ENCODE results near the gene IFIT1B. TPM values are rescaled to one million over a fixed set of nuclear protein-coding genes. Genes with fewer than 3 reads are reported as not detected.

IFIT1B gene
- total and polyA plus RNA-seq, 7 experiments from 2014 or later = 0.44 TPM; not detected in 6

DNA sequence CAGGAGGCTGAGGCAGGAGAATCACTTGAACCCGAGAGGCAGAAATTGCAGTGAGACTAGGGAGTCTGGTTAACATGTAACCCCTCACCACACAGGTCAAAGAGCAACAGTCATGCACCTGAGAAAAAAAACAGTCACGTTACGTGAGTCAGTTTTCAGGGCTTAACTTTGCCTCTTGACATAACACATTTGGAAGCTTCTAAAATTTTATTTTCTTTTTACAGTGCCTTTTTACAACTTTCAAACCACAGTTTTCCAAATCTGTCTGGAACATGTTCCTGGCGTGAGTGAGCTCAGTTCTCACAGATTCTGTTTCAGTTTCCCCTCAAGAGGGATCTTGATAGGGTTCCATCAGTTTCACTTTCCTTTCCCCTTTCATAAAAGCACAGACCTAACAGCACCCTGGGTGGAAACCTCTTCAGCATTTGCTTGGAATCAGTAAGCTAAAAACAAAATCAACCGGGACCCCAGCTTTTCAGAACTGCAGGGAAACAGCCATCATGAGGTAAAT lies 45.7 kb upstream of the IFIT1B start:
- peak overlapping the region; percentile 63 for H3K4me3 ChIP-seq (ENCODE audit: low read length)
- H3K9me3 ChIP-seq (ENCODE audit: control insufficient read depth in 2 of 3, low read length in 3 of 3) = no peaks in the 10 kb centered on the region
- ChIA-PET CTCF (interaction anchor here (0.8 to 2.1 kb wide), 2 partner anchors 37 to 108 kb away, joined by 3 to 6 read pairs; no protein-coding TSS in a partner anchor), POLR2A (interaction anchor here (0.6 to 1.7 kb wide), 3 partner anchors 60 to 1969 kb away, joined by 3 to 11 read pairs (median 5); partner anchors contain the start of genes IFIT1 and LIPA)
- Mint-ChIP-seq H3K9me3 (no peaks in the 10 kb centered on the region), H3K36me3 (peaks cover 0 to 37% (median 3%) of the 10 kb centered on the region in 5 donors), H3K27me3 (peaks cover 0 to 26% (median 0%) of the 10 kb centered on the region in 5 donors), H3K27ac (peak overlapping the region; percentile 86 to 98 (median 94)), H3K4me3 (peak overlapping the region; percentile 73 to 94 (median 78)), H3K4me1 (peaks cover 36 to 91% (median 84%) of the 10 kb centered on the region in 7 donors)
- intact Hi-C loops (cut with micrococcal nuclease) = loop anchor here in 1 of 2 donors (1.0 kb wide), 2 partner anchors 30 to 82 kb away; partner anchors contain the start of genes IFIT2 and IFIT5
- ATAC-seq = peak; percentile 41
- peaks cover 36 to 49% of the 10 kb centered on the region in 2 donors for H3K4me1 ChIP-seq (ENCODE audit: control insufficient read depth in 2 of 2, insufficient read depth in 2 of 2, low read length in 2 of 2)
- H3K36me3 ChIP-seq (ENCODE audit: control insufficient read depth in 2 of 3, insufficient read depth in 3 of 3, low read length in 3 of 3) = no peaks in the 10 kb centered on the region
- peak in 7 of 9 donors; percentile 45 to 71 (median 59) for DNase-seq
- H3K27me3 ChIP-seq (ENCODE audit: control insufficient read depth in 2 of 2, insufficient read depth in 2 of 2, low read length in 2 of 2) = no peaks in the 10 kb centered on the region
- H3K27ac ChIP-seq (ENCODE audit: low read depth, low read length) = peak overlapping the region; percentile 54

GRCh38 chr10:89335226-89335625 lies 42.6 kb upstream of the IFIT1B start:
- ChIA-PET POLR2A (interaction anchor here (0.6 kb wide), 1 partner anchor 34 kb away, joined by 3 read pairs; no protein-coding TSS in a partner anchor), CTCF (no interaction called here)
- Mint-ChIP-seq H3K36me3 (peaks cover 14 to 51% (median 21%) of the 10 kb centered on the region in 5 donors), H3K9me3 (peaks cover 0 to 2% (median 0%) of the 10 kb centered on the region in 11 donors), H3K4me3 (peak overlapping the region in 7 of 10 donors; percentile 23 to 78 (median 48)), H3K27ac (peak overlapping the region in 7 of 9 donors; percentile 6 to 95 (median 76)), H3K27me3 (peaks cover 0 to 38% (median 0%) of the 10 kb centered on the region in 5 donors), H3K4me1 (peaks cover 17 to 71% (median 66%) of the 10 kb centered on the region in 7 donors)
- peaks cover 0 to 7% (median 5%) of the 10 kb centered on the region in 3 experiments for H3K36me3 ChIP-seq (ENCODE audit: control insufficient read depth in 2 of 3, insufficient read depth in 3 of 3, low read length in 3 of 3)
- no peaks in the 10 kb centered on the region for H3K27me3 ChIP-seq (ENCODE audit: control insufficient read depth in 2 of 2, insufficient read depth in 2 of 2, low read length in 2 of 2)
- no peaks in the 10 kb centered on the region for H3K9me3 ChIP-seq (ENCODE audit: control insufficient read depth in 2 of 3, low read length in 3 of 3)
- peaks cover 28 to 52% of the 10 kb centered on the region in 2 donors for H3K4me1 ChIP-seq (ENCODE audit: control insufficient read depth in 2 of 2, insufficient read depth in 2 of 2, low read length in 2 of 2)
- H3K27ac ChIP-seq (ENCODE audit: low read depth, low read length) = no peak overlapping the region
- ATAC-seq (no peak), DNase-seq (no peak)
- intact Hi-C loops (cut with micrococcal nuclease) = no loop called here
- H3K4me3 ChIP-seq (ENCODE audit: low read length) = no peak overlapping the region

GRCh38 chr10:89336241-89336640 lies 41.6 kb upstream of the IFIT1B start:
- CTCF ChIA-PET = no interaction called here

GRCh38 chr10:89337484-89337883 lies 40.4 kb upstream of the IFIT1B start:
- intact Hi-C loops (cut with micrococcal nuclease) = no loop called here
- DNase-seq (peak in 4 of 9 donors; percentile 4 to 47 (median 30)), ATAC-seq (no peak)
- CTCF ChIA-PET = interaction anchor here (2.1 kb wide), 1 partner anchor 31 kb away, joined by 8 read pairs; no protein-coding TSS in a partner anchor
- no peak overlapping the region for H3K4me3 ChIP-seq (ENCODE audit: low read length)
- POLR2A ChIA-PET = interaction anchor here (1.2 kb wide), 1 partner anchor 75 kb away, joined by 4 read pairs; no protein-coding TSS in a partner anchor
- peak overlapping the region in 3 of 9 donors; percentile 29 to 62 (median 31) for H3K27ac Mint-ChIP-seq
- peaks cover 14 to 56% (median 26%) of the 10 kb centered on the region in 5 donors for H3K36me3 Mint-ChIP-seq
- no peaks in the 10 kb centered on the region for H3K9me3 ChIP-seq (ENCODE audit: control insufficient read depth in 2 of 3, low read length in 3 of 3)
- H3K36me3 ChIP-seq (ENCODE audit: control insufficient read depth in 2 of 3, insufficient read depth in 3 of 3, low read length in 3 of 3) = peaks cover 0 to 7% (median 5%) of the 10 kb centered on the region in 3 experiments
- peaks cover 0 to 43% (median 0%) of the 10 kb centered on the region in 5 donors for H3K27me3 Mint-ChIP-seq
- peak overlapping the region in 1 of 10 donors; percentile 14 for H3K4me3 Mint-ChIP-seq
- H3K27me3 ChIP-seq (ENCODE audit: control insufficient read depth in 2 of 2, insufficient read depth in 2 of 2, low read length in 2 of 2) = no peaks in the 10 kb centered on the region
- peaks cover 27 to 38% of the 10 kb centered on the region in 2 donors for H3K4me1 ChIP-seq (ENCODE audit: control insufficient read depth in 2 of 2, insufficient read depth in 2 of 2, low read length in 2 of 2)
- H3K9me3 Mint-ChIP-seq = peaks cover 0 to 2% (median 0%) of the 10 kb centered on the region in 11 donors
- no peak overlapping the region for H3K27ac ChIP-seq (ENCODE audit: low read depth, low read length)
- peaks cover 14 to 50% (median 47%) of the 10 kb centered on the region in 7 donors for H3K4me1 Mint-ChIP-seq

More at GRCh38 chr10:89336241-89336640, 41.6 kb upstream of the IFIT1B start:
- intact Hi-C loops (cut with micrococcal nuclease) = no loop called here
- peaks cover 17 to 61% (median 58%) of the 10 kb centered on the region in 7 donors for H3K4me1 Mint-ChIP-seq
- Histone ChIP-seq H3K27me3 (ENCODE audit: control insufficient read depth in 2 of 2, insufficient read depth in 2 of 2, low read length in 2 of 2) (no peaks in the 10 kb centered on the region), H3K9me3 (ENCODE audit: control insufficient read depth in 2 of 3, low read length in 3 of 3) (no peaks in the 10 kb centered on the region), H3K36me3 (ENCODE audit: control insufficient read depth in 2 of 3, insufficient read depth in 3 of 3, low read length in 3 of 3) (peaks cover 0 to 7% (median 5%) of the 10 kb centered on the region in 3 experiments), H3K4me3 (ENCODE audit: low read length) (no peak overlapping the region), H3K27ac (ENCODE audit: low read depth, low read length) (no peak overlapping the region), H3K4me1 (ENCODE audit: control insufficient read depth in 2 of 2, insufficient read depth in 2 of 2, low read length in 2 of 2) (peaks cover 28 to 44% of the 10 kb centered on the region in 2 donors)
- ATAC-seq = no peak
- peaks cover 0 to 38% (median 0%) of the 10 kb centered on the region in 5 donors for H3K27me3 Mint-ChIP-seq
- DNase-seq = no peak
- H3K27ac Mint-ChIP-seq = no peak overlapping the region
- peaks cover 14 to 54% (median 26%) of the 10 kb centered on the region in 5 donors for H3K36me3 Mint-ChIP-seq
- POLR2A ChIA-PET = no interaction called here
- peak overlapping the region in 2 of 10 donors; percentile 23 to 34 for H3K4me3 Mint-ChIP-seq
- H3K9me3 Mint-ChIP-seq = peaks cover 0 to 2% (median 0%) of the 10 kb centered on the region in 11 donors

- no peak overlapping the region for H3K4me3 Mint-ChIP-seq
Observed at GRCh38 chr10:89338713-89339112, 39.1 kb upstream of the IFIT1B start.

GRCh38 chr10:89339875-89340274 lies 38.0 kb upstream of the IFIT1B start:
- Mint-ChIP-seq H3K4me1 (peaks cover 0 to 30% (median 24%) of the 10 kb centered on the region in 7 donors), H3K27me3 (peaks cover 0 to 52% (median 0%) of the 10 kb centered on the region in 5 donors)

More at GRCh38 chr10:89338713-89339112, 39.1 kb upstream of the IFIT1B start:
- Histone ChIP-seq H3K4me3 (ENCODE audit: low read length) (no peak overlapping the region), H3K27ac (ENCODE audit: low read depth, low read length) (no peak overlapping the region), H3K9me3 (ENCODE audit: control insufficient read depth in 2 of 3, low read length in 3 of 3) (no peaks in the 10 kb centered on the region), H3K27me3 (ENCODE audit: control insufficient read depth in 2 of 2, insufficient read depth in 2 of 2, low read length in 2 of 2) (no peaks in the 10 kb centered on the region), H3K36me3 (ENCODE audit: control insufficient read depth in 2 of 3, insufficient read depth in 3 of 3, low read length in 3 of 3) (peaks cover 0 to 7% (median 5%) of the 10 kb centered on the region in 3 experiments), H3K4me1 (ENCODE audit: control insufficient read depth in 2 of 2, insufficient read depth in 2 of 2, low read length in 2 of 2) (peaks cover 15 to 27% of the 10 kb centered on the region in 2 donors)
- H3K27ac Mint-ChIP-seq = no peak overlapping the region
- DNase-seq (no peak), ATAC-seq (no peak)
- H3K4me1 Mint-ChIP-seq = peaks cover 3 to 38% (median 34%) of the 10 kb centered on the region in 7 donors
- CTCF ChIA-PET = interaction anchor here (2.1 kb wide), 1 partner anchor 30 kb away, joined by 8 read pairs; no protein-coding TSS in a partner anchor
- POLR2A ChIA-PET = no interaction called here
- intact Hi-C loops (cut with micrococcal nuclease) = no loop called here
- H3K27me3 Mint-ChIP-seq = peaks cover 0 to 53% (median 0%) of the 10 kb centered on the region in 5 donors
- peaks cover 0 to 2% (median 0%) of the 10 kb centered on the region in 11 donors for H3K9me3 Mint-ChIP-seq
- peaks cover 14 to 55% (median 26%) of the 10 kb centered on the region in 5 donors for H3K36me3 Mint-ChIP-seq

More at GRCh38 chr10:89339875-89340274, 38.0 kb upstream of the IFIT1B start:
- no peaks in the 10 kb centered on the region for H3K9me3 ChIP-seq (ENCODE audit: control insufficient read depth in 2 of 3, low read length in 3 of 3)
- Mint-ChIP-seq H3K9me3 (peaks cover 0 to 2% (median 0%) of the 10 kb centered on the region in 11 donors), H3K36me3 (peaks cover 14 to 51% (median 26%) of the 10 kb centered on the region in 5 donors), H3K4me3 (no peak overlapping the region), H3K27ac (no peak overlapping the region)
- peaks cover 0 to 7% (median 5%) of the 10 kb centered on the region in 3 experiments for H3K36me3 ChIP-seq (ENCODE audit: control insufficient read depth in 2 of 3, insufficient read depth in 3 of 3, low read length in 3 of 3)
- ATAC-seq = no peak
- H3K27ac ChIP-seq (ENCODE audit: low read depth, low read length) = no peak overlapping the region
- CTCF ChIA-PET = no interaction called here
- H3K27me3 ChIP-seq (ENCODE audit: control insufficient read depth in 2 of 2, insufficient read depth in 2 of 2, low read length in 2 of 2) = no peaks in the 10 kb centered on the region
- H3K4me3 ChIP-seq (ENCODE audit: low read length) = no peak overlapping the region
- H3K4me1 ChIP-seq (ENCODE audit: control insufficient read depth in 2 of 2, insufficient read depth in 2 of 2, low read length in 2 of 2) = peaks cover 4 to 20% of the 10 kb centered on the region in 2 donors
- intact Hi-C loops (cut with micrococcal nuclease) = no loop called here
- no peak for DNase-seq
- POLR2A ChIA-PET = no interaction called here

All from naive thymus-derived CD4-positive, alpha-beta T cell (primary cell).